T-cell (primary cell): ENCODE data around the gene WDR48. TPM values are rescaled to one million over a fixed set of nuclear protein-coding genes. Genes with fewer than 3 reads are reported as not detected.

ENCODE experiments used
- ATAC-seq, 4 experiments: fragments of 200-7000 bp in 3 of 4; fragments of 150-1000 bp in 1 of 4; cut with Tn5 transposase; replicated peaks in 1 of 4; 1 replicate in 3 of 4; 2 replicates in 1 of 4; pipeline ENCODE4 v1.10.0; 2021; ENCODE audit warnings: moderate library complexity in 3 of 4, mild to moderate bottlenecking in 2 of 4, moderate number of reproducible peaks in 1 of 4
- CTCF ChIA-PET, 2 donors: fragments of 300-600 bp; sonication (Branson Sonifier 250); formaldehyde crosslinking; loops; one replicate each; lab custom pipeline; 2022; ENCODE audit warnings: antibody characterized with exemption in 2 of 2; lab: Charles Lee
- POLR2A ChIA-PET, 2 donors: fragments of 300-600 bp; sonication (Branson Sonifier 250); formaldehyde crosslinking; loops; one replicate each; lab custom pipeline; 2022; ENCODE audit warnings: antibody characterized with exemption in 2 of 2; lab: Charles Lee
- DNase-seq, 35 experiments: peaks; one replicate each; pipeline versions ENCODE4 v3.0.0 to v3.0.0-alpha.2; 2013 to 2023
- H3K27ac ChIP-seq: one replicate; pipeline ENCODE4 v1.5.1; 2013; ENCODE audit warnings: low read length
- H3K27me3 ChIP-seq, 2 experiments: replicated peaks in 1 of 2; 1 replicate in 1 of 2; 2 replicates in 1 of 2; pipeline versions ENCODE4 v1.6.1 to v1.7.0; 2013; ENCODE audit warnings: low read length in 1 of 2, mixed read lengths in 1 of 2; ENCODE audit not compliant: control insufficient read depth in 2 of 2, insufficient read depth in 2 of 2; ENCODE audit errors: extremely low read depth in 1 of 2
- H3K36me3 ChIP-seq, 2 donors: 1 replicate in 1 of 2; 2 replicates in 1 of 2; pipeline versions ENCODE4 v1.6.1 to v1.7.0; 2013; ENCODE audit warnings: low read length in 1 of 2; ENCODE audit not compliant: control insufficient read depth in 2 of 2, insufficient read depth in 1 of 2; ENCODE audit errors: extremely low read depth in 1 of 2
- H3K4me1 ChIP-seq, 2 experiments: 1 replicate in 1 of 2; 2 replicates in 1 of 2; pipeline versions ENCODE4 v1.6.1 to v1.7.0; 2013; ENCODE audit warnings: low read length in 2 of 2, mixed read lengths in 1 of 2; ENCODE audit not compliant: insufficient read depth in 2 of 2, control insufficient read depth in 1 of 2; ENCODE audit errors: extremely low read depth in 1 of 2
- H3K4me3 ChIP-seq, 2 donors: 1 replicate in 1 of 2; 2 replicates in 1 of 2; pipeline versions ENCODE4 v1.5.1 to v1.7.0; 2013; ENCODE audit warnings: mild to moderate bottlenecking in 2 of 2, low read length in 1 of 2, moderate library complexity in 1 of 2; ENCODE audit not compliant: control insufficient read depth in 1 of 2; ENCODE audit errors: extremely low read depth in 1 of 2
- H3K9me3 ChIP-seq: 2 replicates; pipeline ENCODE4 v1.7.0; 2013
- H3K27ac Mint-ChIP-seq, 2 donors: one replicate each; pipeline ENCODE4 v1.8.0; 2020 to 2021; ENCODE audit warnings: mild to moderate bottlenecking in 2 of 2, mixed read lengths in 2 of 2
- H3K27me3 Mint-ChIP-seq, 2 donors: one replicate each; pipeline ENCODE4 v1.8.0; 2021 to 2022; ENCODE audit warnings: mixed read lengths in 2 of 2
- H3K36me3 Mint-ChIP-seq: one replicate; pipeline ENCODE4 v1.8.0; 2021; ENCODE audit warnings: mixed read lengths
- H3K4me1 Mint-ChIP-seq, 3 donors: one replicate each; pipeline ENCODE4 v1.8.0; 2020 to 2022; ENCODE audit warnings: mixed read lengths in 3 of 3, mild to moderate bottlenecking in 1 of 3
- H3K4me3 Mint-ChIP-seq, 3 donors: one replicate each; pipeline ENCODE4 v1.8.0; 2020 to 2022; ENCODE audit warnings: mild to moderate bottlenecking in 3 of 3, mixed read lengths in 3 of 3, moderate library complexity in 3 of 3
- H3K9me3 Mint-ChIP-seq, 3 donors: one replicate each; pipeline ENCODE4 v1.8.0; 2020 to 2022; ENCODE audit warnings: mixed read lengths in 3 of 3
- WGBS: methylation state at CpG from one replicate; pipeline ENCODE4 v1.1.5; 2013; ENCODE audit warnings: missing lambda C conversion rate; ENCODE audit not compliant: insufficient coverage; 5-methylcytosine and 5-hydroxymethylcytosine counted together
- total RNA-seq, 35 experiments: library from RNA in 6 of 35; stranded (reverse) in 6 of 35; fragments of 120-200 nt in 1 of 35; gene quantifications; one replicate each; pipeline versions ENCODE4 v1.2.1 to v1.2.4 and lab custom pipeline; 2013 to 2026

WDR48 gene
- total RNA-seq, 5 donors from 2014 or later (not counting 1 experiment from before 2014, with no cell fraction given) = 54.2 to 90.3 (median 59.9) TPM

GRCh38 chr3:39096775-39097174 lies 45.0 kb downstream of the WDR48 start:
- POLR2A ChIA-PET = no interaction called here
- peaks cover 0 to 3% of the 10 kb centered on the region in 2 experiments for H3K4me1 ChIP-seq

GRCh38 chr3:39097716-39098472 lies 46.1 kb downstream of the WDR48 start:
- whole genome bisulfite sequencing = 94% methylated on average over 6 of the region's 8 CpGs
- Mint-ChIP-seq H3K4me1 (peaks cover 10 to 17% (median 16%) of the 10 kb centered on the region in 3 donors), H3K27ac (peak overlapping the region in 1 of 2 donors; percentile 36), H3K9me3 (no peaks in the 10 kb centered on the region), H3K27me3 (no peaks in the 10 kb centered on the region), H3K36me3 (peaks cover 33% of the 10 kb centered on the region), H3K4me3 (no peak overlapping the region)
- no peaks in the 10 kb centered on the region for H3K27me3 ChIP-seq
- H3K27ac ChIP-seq = no peak overlapping the region
- H3K9me3 ChIP-seq = no peaks in the 10 kb centered on the region
- CTCF ChIA-PET = interaction anchor here (0.6 to 0.9 kb wide), 2 partner anchors 157 to 171 kb away, joined by 3 read pairs; no protein-coding TSS in a partner anchor
- no peak overlapping the region for H3K4me3 ChIP-seq
- peaks cover 21 to 76% of the 10 kb centered on the region in 2 donors for H3K36me3 ChIP-seq
- POLR2A ChIA-PET = no interaction called here
- ATAC-seq = no peak
- peaks cover 0 to 3% of the 10 kb centered on the region in 2 experiments for H3K4me1 ChIP-seq
- no peak for DNase-seq

More at GRCh38 chr3:39096775-39097174, 45.0 kb downstream of the WDR48 start:
- Histone ChIP-seq H3K4me3 (no peak overlapping the region), H3K27me3 (no peaks in the 10 kb centered on the region), H3K9me3 (no peaks in the 10 kb centered on the region), H3K36me3 (peaks cover 27 to 86% of the 10 kb centered on the region in 2 donors), H3K27ac (no peak overlapping the region)
- no peaks in the 10 kb centered on the region for H3K27me3 Mint-ChIP-seq
- H3K4me1 Mint-ChIP-seq = peaks cover 5 to 7% (median 5%) of the 10 kb centered on the region in 3 donors
- no peaks in the 10 kb centered on the region for H3K9me3 Mint-ChIP-seq
- peaks cover 38% of the 10 kb centered on the region for H3K36me3 Mint-ChIP-seq
- H3K27ac Mint-ChIP-seq = peak overlapping the region in 1 of 2 donors; percentile 64
- ATAC-seq = no peak
- DNase-seq = no peak
- no peak overlapping the region for H3K4me3 Mint-ChIP-seq
- WGBS = 75% methylated on average over 1 of the region's 3 CpGs
- CTCF ChIA-PET = no interaction called here

- peaks cover 33% of the 10 kb centered on the region for H3K36me3 Mint-ChIP-seq
- H3K4me3 ChIP-seq = no peak overlapping the region
- H3K27ac ChIP-seq = no peak overlapping the region
- no peaks in the 10 kb centered on the region for H3K9me3 Mint-ChIP-seq
- POLR2A ChIA-PET = no interaction called here
- H3K27me3 ChIP-seq = no peaks in the 10 kb centered on the region
- ATAC-seq = no peak
- no peak for DNase-seq
- H3K4me1 ChIP-seq = peaks cover 0 to 3% of the 10 kb centered on the region in 2 experiments
- H3K27ac Mint-ChIP-seq = peak overlapping the region in 1 of 2 donors; percentile 52
- CTCF ChIA-PET = interaction anchor here in 1 of 2 donors (0.9 kb wide), 1 partner anchor 170 kb away, joined by 3 read pairs; no protein-coding TSS in a partner anchor
- H3K27me3 Mint-ChIP-seq = no peaks in the 10 kb centered on the region
- H3K4me1 Mint-ChIP-seq = peaks cover 17 to 24% (median 23%) of the 10 kb centered on the region in 3 donors
- no peaks in the 10 kb centered on the region for H3K9me3 ChIP-seq
- H3K36me3 ChIP-seq = peaks cover 21 to 70% of the 10 kb centered on the region in 2 donors
- H3K4me3 Mint-ChIP-seq = no peak overlapping the region
- WGBS = 97% methylated on average over 4 of the region's 8 CpGs
These were observed 46.7 kb downstream of the WDR48 start for GRCh38 chr3:39098473-39099000.

- Histone ChIP-seq H3K9me3 (no peaks in the 10 kb centered on the region), H3K4me1 (peaks cover 0 to 3% of the 10 kb centered on the region in 2 experiments), H3K27ac (no peak overlapping the region), H3K4me3 (no peak overlapping the region), H3K36me3 (peaks cover 20 to 64% of the 10 kb centered on the region in 2 donors), H3K27me3 (no peaks in the 10 kb centered on the region)
- Mint-ChIP-seq H3K4me1 (peaks cover 20 to 28% (median 26%) of the 10 kb centered on the region in 3 donors), H3K9me3 (no peaks in the 10 kb centered on the region), H3K4me3 (no peak overlapping the region), H3K27me3 (no peaks in the 10 kb centered on the region), H3K27ac (no peak overlapping the region), H3K36me3 (peaks cover 26% of the 10 kb centered on the region)
- ATAC-seq = no peak
- WGBS = 100% methylated on average over 1 of the region's 1 CpG
- ChIA-PET POLR2A (no interaction called here), CTCF (no interaction called here)
- DNase-seq = no peak
These were observed 47.4 kb downstream of the WDR48 start for GRCh38 chr3:39099242-39099641.

GRCh38 chr3:39099738-39100499 lies 48.1 kb downstream of the WDR48 start:
- Histone ChIP-seq H3K36me3 (peaks cover 15 to 57% of the 10 kb centered on the region in 2 donors), H3K27ac (no peak overlapping the region), H3K27me3 (no peaks in the 10 kb centered on the region), H3K4me1 (peaks cover 0 to 3% of the 10 kb centered on the region in 2 experiments), H3K4me3 (no peak overlapping the region), H3K9me3 (no peaks in the 10 kb centered on the region)
- peaks cover 23 to 34% (median 29%) of the 10 kb centered on the region in 3 donors for H3K4me1 Mint-ChIP-seq
- peak overlapping the region in 1 of 2 donors; percentile 22 for H3K27ac Mint-ChIP-seq
- no peaks in the 10 kb centered on the region for H3K27me3 Mint-ChIP-seq
- H3K36me3 Mint-ChIP-seq = peaks cover 21% of the 10 kb centered on the region
- DNase-seq (no peak), ATAC-seq (no peak)
- 100% methylated on average over 1 of the region's 2 CpGs for WGBS
- no peak overlapping the region for H3K4me3 Mint-ChIP-seq
- H3K9me3 Mint-ChIP-seq = no peaks in the 10 kb centered on the region
- POLR2A ChIA-PET = no interaction called here
- CTCF ChIA-PET = no interaction called here

- H3K27me3 ChIP-seq = no peaks in the 10 kb centered on the region
- Mint-ChIP-seq H3K27ac (peak overlapping the region in 1 of 2 donors; percentile 69), H3K9me3 (no peaks in the 10 kb centered on the region), H3K36me3 (peaks cover 16% of the 10 kb centered on the region), H3K27me3 (no peaks in the 10 kb centered on the region), H3K4me3 (no peak overlapping the region), H3K4me1 (peaks cover 29 to 39% (median 34%) of the 10 kb centered on the region in 3 donors)
- peaks cover 0 to 7% of the 10 kb centered on the region in 2 experiments for H3K4me1 ChIP-seq
- WGBS = 90% methylated on average over 6 of the region's 9 CpGs
- no peak for DNase-seq
- no peak overlapping the region for H3K27ac ChIP-seq
- no peaks in the 10 kb centered on the region for H3K9me3 ChIP-seq
- no peak for ATAC-seq
- H3K36me3 ChIP-seq = peaks cover 15 to 51% of the 10 kb centered on the region in 2 donors
- ChIA-PET CTCF (interaction anchor here (0.6 to 1.0 kb wide), 2 partner anchors 26 to 188 kb away, joined by 4 to 8 read pairs; no protein-coding TSS in a partner anchor), POLR2A (no interaction called here)
- H3K4me3 ChIP-seq = no peak overlapping the region
These were observed 48.7 kb downstream of the WDR48 start for GRCh38 chr3:39100500-39100886.
